Activated effector memory CD4-positive, alpha-beta T cell treated with anti-CD3 and anti-CD28 coated beads, Interleukin-2, amount 50 U/mL, for 16 hours (primary cell): ENCODE data around the gene KLKB1.
"Not testable (repeated sequence)": the region's sequence is repeated elsewhere in the genome, so short reads cannot be mapped to it uniquely, and the experiment has no call there.

Experiments
- DNase-seq: peaks from one replicate; pipeline ENCODE4 v3.0.0-alpha.2; 2020

The KLKB1 gene

GRCh38 chr4:186227744-186228513, 622 bp downstream of the KLKB1 start:
- no peak for DNase-seq

GRCh38 chr4:186228514-186228894, 1.2 kb downstream of the KLKB1 start:
- no peak for DNase-seq

- DNase-seq: no peak
Observed at GRCh38 chr4:186234367-186234766, 7.1 kb downstream of the KLKB1 start.

- no peak for DNase-seq
Observed at GRCh38 chr4:186236126-186236525, 8.8 kb downstream of the KLKB1 start.

GRCh38 chr4:186240452-186240847, 13.1 kb downstream of the KLKB1 start:
- no peak for DNase-seq

GRCh38 chr4:186240848-186241491, 13.7 kb downstream of the KLKB1 start:
- DNase-seq: no peak

GRCh38 chr4:186241616-186242015, 14.3 kb downstream of the KLKB1 start:
- DNase-seq: no peak

GRCh38 chr4:186242031-186242430, 14.7 kb downstream of the KLKB1 start:
- not testable (repeated sequence) for DNase-seq

- no peak for DNase-seq
Observed at GRCh38 chr4:186243331-186243730, 16.0 kb downstream of the KLKB1 start.

GRCh38 chr4:186244835-186245234, 17.5 kb downstream of the KLKB1 start:
- no peak for DNase-seq

- DNase-seq: not testable (repeated sequence)
Observed at GRCh38 chr4:186247062-186247752, 19.9 kb downstream of the KLKB1 start.

GRCh38 chr4:186248643-186249042, 21.3 kb downstream of the KLKB1 start:
- no peak for DNase-seq

- DNase-seq: no peak
Observed at GRCh38 chr4:186249785-186250754, 22.8 kb downstream of the KLKB1 start.

GRCh38 chr4:186250760-186251159, 23.5 kb downstream of the KLKB1 start:
- DNase-seq: no peak

- DNase-seq: no peak
Observed at GRCh38 chr4:186255122-186255521, 27.8 kb downstream of the KLKB1 start.

GRCh38 chr4:186258216-186258811, 31.0 kb downstream of the KLKB1 start:
- no peak for DNase-seq

GRCh38 chr4:186260117-186260503, 32.8 kb downstream of the KLKB1 start:
- DNase-seq: no peak

GRCh38 chr4:186260504-186261448, 33.5 kb downstream of the KLKB1 start:
- DNase-seq: no peak

- no peak for DNase-seq
Observed at GRCh38 chr4:186264660-186265059, 37.4 kb downstream of the KLKB1 start.

- not testable (repeated sequence) for DNase-seq
Observed at GRCh38 chr4:186265250-186265649, 37.9 kb downstream of the KLKB1 start.
